GM18861 (cell line): ENCODE data around the gene WAPL.
"Not testable (repeated sequence)": the region's sequence is repeated elsewhere in the genome, so short reads cannot be mapped to it uniquely, and the experiment has no call there.

Source experiments
- ATAC-seq: cut with Tn5 transposase; IDR thresholded peaks from one replicate; pipeline ENCODE4 v1.9.1; 2021; ENCODE audit not compliant: unreplicated experiment

Gene WAPL, protein sequence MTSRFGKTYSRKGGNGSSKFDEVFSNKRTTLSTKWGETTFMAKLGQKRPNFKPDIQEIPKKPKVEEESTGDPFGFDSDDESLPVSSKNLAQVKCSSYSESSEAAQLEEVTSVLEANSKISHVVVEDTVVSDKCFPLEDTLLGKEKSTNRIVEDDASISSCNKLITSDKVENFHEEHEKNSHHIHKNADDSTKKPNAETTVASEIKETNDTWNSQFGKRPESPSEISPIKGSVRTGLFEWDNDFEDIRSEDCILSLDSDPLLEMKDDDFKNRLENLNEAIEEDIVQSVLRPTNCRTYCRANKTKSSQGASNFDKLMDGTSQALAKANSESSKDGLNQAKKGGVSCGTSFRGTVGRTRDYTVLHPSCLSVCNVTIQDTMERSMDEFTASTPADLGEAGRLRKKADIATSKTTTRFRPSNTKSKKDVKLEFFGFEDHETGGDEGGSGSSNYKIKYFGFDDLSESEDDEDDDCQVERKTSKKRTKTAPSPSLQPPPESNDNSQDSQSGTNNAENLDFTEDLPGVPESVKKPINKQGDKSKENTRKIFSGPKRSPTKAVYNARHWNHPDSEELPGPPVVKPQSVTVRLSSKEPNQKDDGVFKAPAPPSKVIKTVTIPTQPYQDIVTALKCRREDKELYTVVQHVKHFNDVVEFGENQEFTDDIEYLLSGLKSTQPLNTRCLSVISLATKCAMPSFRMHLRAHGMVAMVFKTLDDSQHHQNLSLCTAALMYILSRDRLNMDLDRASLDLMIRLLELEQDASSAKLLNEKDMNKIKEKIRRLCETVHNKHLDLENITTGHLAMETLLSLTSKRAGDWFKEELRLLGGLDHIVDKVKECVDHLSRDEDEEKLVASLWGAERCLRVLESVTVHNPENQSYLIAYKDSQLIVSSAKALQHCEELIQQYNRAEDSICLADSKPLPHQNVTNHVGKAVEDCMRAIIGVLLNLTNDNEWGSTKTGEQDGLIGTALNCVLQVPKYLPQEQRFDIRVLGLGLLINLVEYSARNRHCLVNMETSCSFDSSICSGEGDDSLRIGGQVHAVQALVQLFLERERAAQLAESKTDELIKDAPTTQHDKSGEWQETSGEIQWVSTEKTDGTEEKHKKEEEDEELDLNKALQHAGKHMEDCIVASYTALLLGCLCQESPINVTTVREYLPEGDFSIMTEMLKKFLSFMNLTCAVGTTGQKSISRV (N-terminal part only)

DNA sequence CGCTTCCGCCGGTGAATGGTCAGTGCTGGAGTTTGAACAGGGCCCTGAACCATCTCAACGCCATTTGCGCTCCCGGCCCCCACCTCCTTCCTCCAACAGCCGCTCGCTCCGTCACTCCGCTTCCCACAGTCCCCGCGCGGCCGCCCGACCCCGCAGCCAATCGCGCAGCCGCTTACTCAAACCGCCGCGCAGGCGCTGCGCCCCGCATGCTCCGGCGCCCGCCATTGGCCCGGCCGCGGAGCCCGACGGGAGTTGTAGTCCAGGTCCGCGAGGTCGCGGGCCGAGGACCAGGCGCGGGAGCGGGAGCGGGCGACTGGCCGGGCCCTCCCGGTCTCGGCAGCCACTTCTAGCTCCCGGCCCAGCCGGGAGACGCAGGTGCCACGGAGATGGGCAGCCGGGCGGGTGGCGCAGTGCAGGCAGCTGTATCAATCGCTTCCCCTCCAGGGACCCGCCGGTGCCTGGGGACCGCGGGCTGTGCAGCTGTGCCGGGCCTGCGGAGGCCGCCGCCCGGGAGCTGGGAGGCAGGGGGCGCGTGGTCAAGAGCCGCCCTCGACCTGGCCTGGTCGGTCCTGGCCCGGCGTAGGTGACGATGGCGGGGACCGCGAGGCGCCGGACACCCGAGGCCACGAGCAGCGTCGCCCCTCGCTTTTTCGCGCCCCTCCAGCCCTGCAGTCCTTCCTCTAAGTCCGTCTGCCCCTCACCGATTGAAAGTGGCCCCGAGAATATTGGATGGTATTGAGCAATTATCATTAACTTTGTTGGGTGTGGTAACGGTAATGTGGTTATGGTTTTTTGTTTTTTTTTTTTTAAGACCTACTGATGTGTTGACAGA lies at the start of gene WAPL:
TSS of gene WAPL (minus strand) at position 115 of the 832 bp plus-strand sequence. CDS start 3,723 bp downstream, outside the sequence.
- ATAC-seq, result peak; percentile 96

DNA sequence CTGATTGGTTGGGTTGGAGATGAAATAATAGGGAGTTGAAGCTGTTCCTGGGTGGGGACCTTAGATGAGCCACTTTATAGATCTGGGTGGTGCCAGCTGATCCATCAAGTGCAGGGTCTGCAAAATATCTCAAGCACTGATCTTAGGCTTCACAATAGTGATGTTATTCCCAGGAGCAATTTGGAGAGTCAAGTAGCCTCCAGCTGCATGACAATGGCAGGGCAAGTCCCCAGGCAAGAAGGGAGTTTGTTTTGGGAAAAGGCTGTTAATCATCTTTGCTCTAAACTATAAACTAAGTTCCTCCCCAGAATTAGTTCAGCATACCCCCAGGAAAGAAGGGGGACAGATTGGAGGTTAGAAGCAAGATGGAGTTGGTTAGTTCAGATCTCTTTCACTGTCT lies 47.7 kb upstream of the WAPL start:
- ATAC-seq, result no peak

DNA sequence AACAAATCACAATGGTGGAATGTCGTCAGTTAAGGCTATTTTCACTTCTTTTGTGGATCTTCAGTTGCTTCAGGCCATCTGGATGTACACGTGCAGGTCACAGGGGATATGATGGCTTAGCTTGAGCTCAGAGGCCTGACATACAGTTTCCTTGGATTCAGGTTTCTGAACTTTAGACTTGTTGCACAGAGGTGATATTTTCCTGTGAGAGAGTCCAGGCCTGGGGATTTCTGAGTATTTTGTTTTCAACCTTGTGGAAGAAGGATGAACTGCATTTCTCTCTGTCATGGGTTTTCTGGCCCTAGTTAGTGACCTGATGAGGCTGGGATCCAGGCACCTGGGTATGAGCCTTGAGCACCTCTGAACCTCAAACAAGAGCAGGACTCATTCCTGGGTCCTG lies 44.9 kb upstream of the WAPL start:
- not testable (repeated sequence) for ATAC-seq

DNA sequence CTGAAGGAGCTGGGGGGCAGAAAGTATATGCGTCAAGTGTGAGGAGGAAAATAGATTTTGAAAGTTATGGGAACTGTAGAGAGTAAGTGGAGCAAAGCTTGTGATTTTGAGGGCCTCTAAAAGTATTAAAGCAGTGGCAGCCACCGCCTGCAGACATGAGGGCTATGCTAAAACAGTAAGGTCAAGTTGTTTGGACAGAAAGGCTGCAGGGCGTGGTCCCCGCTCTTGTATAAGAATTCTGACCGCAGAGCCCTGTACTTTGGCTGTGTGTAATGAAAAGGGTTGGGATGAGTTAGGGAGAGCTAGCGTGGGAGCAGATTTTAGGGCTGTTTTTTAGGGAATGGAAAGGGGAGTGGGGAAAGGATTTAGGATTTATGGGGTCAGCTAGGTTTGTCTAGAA lies 41.7 kb upstream of the WAPL start:
- not testable (repeated sequence) for ATAC-seq

DNA sequence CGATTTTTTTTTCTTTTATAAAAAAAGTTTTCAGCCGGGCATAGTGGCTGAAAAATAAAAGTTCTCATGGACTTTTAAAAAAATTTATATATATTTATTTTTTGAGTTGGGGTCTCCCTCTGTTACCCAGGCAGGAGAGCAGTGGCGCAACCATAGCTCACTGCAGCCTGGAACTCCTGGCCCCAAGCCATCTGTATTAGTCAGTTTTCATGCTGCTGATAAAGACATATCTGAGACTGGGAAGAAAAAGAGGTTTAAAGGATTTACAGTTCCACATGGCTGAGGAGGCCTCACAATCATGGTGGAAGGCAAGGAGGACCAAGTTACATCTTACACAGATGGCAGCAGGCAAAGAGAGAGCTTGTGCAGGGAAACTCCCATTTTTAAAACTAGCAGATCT lies 37.1 kb upstream of the WAPL start:
- not testable (repeated sequence) for ATAC-seq

DNA sequence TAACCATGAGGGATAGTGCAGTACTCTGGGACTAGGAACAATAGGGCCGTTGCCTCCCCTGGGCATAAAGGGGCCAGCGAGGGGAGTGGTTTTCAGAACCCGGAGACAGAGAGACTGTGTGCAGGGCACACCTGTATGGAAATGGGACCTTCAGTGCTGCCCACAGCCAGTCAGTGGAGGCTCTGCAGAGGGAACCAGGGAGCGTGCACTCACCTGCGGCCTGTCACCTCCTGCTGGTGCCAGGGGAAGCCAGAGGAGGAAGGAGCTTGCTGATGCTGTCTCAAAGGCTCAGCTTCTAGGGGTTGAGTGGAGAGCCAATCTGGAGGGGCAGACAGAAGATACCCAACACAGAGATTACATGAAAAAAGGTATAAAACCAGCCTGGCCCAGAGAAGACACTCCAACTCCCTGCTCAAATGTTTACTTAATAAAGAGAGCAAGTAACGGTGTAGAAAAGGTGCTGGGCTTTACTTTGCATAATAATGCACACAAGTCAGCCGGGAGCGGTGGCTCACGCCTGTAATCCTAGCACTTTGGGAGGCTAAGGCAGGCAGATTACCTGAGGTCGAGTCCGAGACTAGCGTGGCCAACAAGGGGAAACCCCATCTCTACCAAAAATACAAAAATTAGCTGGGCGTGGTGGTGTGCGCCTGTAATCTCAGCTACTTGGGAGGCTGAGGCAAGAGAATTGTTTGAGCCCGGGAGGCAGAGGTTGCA lies 35.5 kb upstream of the WAPL start:
- no peak for ATAC-seq

DNA sequence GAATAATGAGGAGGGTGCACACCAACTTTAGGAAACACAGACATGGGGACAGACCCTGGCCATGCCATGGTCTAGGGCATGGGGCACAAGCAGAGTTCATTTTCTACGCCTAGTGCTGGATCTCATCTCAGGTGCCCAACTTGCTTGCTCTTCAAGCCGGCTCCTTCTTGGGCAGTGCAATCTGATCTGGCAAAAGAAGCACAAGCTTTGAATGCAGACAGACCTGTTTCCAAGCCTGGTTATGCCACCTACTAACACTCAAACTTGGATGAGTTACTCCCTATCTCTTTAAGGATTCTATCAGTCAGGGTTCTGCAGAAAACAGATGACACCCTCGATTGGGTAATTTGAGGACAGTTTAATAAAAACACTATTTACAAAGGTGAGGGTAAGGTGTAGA lies 34.9 kb upstream of the WAPL start:
- no peak for ATAC-seq

DNA sequence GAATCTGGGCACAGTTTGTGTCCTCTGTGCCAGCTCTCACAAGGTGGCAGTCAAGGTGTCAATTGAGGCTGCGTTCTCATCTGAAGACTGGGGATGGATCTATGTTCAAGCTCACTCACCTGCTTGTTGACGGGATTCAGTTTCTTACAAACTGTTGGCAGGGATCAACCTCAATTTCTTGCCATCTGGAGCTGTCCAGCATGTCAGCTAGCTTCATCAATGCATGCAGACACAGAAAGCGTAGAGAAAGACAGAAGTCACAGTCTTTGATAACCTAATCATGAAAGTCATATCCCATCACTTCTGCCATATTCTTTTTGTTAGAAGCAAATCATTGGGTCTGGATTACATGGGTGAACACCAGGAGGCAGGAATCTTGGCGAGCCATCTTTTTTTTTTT lies 32.0 kb upstream of the WAPL start:
- ATAC-seq, result no peak

DNA sequence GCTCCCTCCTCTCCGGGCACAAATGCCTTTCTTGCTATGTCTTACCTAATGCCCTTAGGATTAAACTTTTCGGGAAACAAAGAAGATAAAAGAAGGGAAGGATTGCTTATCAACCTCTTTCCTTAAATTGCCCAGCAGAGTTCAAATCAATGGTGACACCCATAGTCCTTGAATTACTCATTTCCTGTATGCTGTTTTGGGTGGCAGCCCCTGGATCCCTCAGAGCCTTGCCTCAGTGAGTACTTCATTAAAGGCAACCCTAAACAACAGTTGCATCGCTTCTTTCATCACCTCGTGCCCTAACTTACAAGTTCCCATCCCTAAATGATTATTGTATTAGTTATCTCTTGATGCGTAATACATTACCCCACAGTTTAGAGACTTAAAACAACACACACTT lies 31.6 kb upstream of the WAPL start:
- no peak for ATAC-seq

DNA sequence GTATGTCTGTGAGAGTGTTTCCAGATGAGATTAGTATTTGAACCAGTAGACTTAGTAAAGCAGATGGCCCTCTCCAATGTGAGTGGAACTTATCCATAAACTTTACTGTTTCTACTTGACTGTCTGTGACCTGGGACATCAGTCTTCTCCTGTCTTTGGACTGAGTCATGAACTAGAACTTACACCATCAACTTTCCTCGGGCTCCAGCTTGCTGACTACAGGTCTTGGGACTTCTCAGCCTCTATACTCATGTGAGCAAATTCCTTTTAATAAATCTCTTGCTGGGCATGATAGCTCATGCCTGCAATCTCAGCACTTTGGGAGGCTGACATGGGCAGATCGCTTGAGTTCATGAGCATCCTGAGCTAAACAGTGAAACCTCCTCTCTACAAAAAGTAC lies 25.7 kb upstream of the WAPL start:
- ATAC-seq, result no peak

DNA sequence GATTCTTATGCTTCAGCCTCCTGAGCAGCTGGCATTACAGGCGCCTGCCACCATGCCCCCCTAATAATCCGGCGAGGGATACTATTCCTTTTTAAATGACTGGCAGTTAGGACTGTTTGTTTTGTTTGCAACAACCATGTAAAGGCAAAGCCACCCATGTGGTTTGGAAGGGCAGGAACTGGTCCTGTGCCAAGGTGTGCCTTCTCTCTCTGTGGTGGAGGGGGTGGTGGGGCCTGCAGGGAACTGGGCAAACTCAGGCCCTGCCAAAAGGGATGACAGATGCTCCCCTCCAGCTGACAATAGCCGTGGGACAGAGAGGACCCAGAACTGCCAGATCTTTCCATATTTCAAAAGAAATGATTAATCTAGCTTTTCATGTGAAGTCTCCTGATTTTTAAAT lies 23.5 kb upstream of the WAPL start:
- no peak for ATAC-seq

DNA sequence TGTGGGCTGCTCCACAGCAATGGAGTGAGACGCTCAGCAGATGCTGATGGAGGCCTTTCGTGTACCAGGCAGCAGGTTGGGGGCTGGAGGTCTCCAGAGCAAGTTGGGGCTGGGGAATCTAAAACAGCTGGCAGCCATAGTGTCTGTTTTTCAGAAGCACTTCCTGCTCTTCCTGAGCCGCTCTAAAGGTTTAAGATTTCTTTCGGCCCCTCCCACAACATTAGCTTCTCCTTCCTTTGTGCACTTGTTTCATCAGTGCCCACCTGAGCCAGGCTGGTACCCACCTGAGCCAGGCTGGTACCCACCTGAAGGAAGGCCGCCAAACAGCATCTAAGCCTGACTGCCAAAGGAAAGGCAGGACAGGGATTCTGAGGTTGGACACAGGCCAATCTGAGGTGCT lies 18.4 kb upstream of the WAPL start:
- no peak for ATAC-seq

DNA sequence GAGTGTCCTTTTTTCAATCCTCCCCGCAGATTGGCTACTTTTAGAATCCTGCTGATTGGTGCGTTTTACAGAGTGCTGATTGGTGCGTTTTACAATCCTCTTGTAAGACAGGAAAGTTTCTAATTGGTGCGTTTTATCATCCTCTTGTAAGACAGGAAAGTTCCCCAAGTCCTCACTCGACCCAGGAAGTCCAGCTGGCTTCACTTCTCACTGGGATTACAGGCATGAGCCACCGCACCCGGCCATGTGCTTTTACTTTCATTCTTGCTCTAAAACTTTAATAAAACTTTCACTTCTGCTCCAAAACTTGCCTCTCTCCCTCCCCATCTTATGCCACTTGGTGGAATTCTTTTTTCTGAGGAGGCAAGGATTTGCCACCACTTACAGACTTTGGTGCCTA lies 17.0 kb upstream of the WAPL start:
- no peak for ATAC-seq

DNA sequence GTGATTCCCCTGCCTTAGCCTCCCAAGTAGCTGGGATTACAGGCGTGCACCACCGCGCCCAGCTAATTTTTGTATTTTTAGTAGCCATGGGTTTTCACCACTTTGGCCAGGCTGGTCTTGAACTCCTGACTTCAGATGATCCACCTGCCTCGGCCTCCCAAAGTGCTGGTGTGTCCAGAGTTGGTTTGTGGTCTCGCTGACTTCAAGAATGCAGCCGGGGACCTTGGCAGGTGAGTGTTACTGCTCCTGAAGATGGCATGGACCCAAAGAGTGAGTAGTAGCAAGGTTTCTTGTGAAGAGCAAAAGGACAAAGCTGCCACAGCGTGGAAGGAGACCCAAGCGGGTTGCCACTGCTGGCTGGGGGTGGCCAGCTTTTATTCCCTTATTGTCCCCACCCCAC lies 16.4 kb upstream of the WAPL start:
- ATAC-seq, result not testable (repeated sequence)

DNA sequence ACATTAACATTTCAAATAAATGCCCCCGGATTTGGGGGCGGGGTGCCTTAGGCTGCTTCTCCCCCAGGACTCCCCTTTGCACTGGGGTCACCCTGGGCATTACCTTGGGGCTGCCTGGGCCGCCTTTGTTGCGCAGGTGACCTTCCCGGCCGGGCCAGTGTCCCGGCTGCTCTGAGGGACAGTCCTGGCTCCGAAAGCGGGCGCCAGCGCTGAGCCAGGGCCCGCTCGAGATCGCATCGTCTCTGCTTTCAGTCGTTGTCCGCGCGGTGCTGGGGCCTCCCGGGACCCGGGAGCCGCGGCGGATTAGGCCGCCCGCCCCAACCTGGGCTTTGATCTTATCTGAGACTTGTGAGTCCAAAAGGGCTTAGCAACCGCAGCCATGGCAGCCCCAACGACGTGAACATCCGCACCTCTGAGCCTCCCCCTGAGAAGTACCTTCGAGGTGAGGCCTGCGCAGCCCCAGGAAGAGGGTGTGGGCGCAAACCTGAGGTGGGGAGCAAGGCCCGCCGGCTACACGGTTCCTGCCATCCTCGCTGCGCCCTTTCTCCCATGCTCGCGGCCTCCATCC lies 14.8 kb upstream of the WAPL start:
- no peak for ATAC-seq

DNA sequence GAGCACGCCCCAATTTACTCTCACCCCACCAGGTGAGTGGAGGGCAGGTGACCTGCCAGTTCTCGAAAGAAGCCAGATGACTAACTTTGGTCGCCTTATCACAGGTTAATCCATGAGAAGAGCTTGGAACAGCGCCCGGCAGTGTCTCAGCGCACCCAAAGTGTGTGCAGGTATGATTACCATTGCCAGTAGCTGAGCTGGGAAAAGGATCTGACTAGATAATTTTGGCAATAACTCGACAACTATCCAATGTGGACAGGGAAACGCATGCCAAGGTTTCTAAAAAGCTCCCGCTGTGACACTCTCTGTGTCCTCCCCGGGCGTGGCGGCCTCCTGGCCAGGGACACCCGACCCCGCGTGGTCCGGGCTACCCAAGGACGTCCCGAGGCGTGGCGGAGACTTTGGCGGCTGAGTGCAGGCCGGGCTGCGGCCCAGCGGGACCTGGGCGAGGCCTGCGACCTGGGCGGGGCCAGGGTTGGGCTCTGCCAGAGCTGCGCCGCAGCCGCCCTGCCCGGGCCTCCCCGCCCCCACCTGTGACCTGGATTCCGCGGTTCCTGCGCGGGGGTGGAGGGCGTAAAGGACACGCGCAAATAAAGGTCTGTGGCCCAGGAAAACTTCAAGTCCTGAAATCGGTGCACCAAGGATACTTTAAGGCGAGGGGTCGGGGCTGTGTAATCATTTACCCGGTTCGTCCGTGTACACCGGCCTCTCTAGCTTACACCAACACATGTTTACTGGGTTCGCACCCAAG lies 13.7 kb upstream of the WAPL start:
- no peak for ATAC-seq

DNA sequence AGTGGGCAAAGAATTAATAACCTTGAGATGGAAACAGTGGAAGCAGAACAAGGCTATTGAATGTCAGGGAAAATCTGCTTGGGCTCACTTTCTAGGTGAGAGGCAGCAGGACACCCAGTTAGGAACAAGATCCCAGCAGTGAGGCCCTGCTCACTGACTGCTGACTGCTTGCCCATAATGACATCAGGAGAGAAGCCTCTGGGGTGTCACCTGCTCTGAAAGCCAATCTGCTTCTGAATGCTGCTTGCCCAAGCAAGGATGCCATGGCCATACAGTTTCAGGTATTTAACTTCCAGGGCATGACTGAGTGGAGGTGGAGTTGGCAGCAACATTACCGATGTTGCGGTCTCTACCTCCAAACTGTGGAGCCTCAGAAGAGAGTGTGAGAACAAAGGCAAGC lies 11.7 kb upstream of the WAPL start:
- no peak for ATAC-seq

DNA sequence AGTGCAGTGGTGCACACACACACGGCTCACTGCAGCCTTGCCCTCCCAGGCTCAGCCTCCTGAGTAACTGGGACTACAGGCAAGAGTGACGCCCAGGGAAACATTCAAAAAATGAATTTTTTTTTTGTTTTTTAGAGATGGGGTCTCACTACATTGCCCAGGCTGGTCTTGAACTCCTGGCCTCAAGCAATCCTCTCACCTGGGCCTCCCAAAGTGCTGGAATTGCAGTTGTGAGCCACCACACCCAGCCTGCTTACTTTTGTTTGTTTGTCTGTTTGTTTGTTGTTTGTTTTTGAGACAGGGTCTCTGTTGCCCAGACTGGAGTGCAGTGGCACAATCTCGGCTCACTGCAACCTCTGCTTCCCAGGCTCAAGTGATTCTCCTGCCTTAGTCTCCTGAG lies 7.1 kb upstream of the WAPL start:
- ATAC-seq, result not testable (repeated sequence)

DNA sequence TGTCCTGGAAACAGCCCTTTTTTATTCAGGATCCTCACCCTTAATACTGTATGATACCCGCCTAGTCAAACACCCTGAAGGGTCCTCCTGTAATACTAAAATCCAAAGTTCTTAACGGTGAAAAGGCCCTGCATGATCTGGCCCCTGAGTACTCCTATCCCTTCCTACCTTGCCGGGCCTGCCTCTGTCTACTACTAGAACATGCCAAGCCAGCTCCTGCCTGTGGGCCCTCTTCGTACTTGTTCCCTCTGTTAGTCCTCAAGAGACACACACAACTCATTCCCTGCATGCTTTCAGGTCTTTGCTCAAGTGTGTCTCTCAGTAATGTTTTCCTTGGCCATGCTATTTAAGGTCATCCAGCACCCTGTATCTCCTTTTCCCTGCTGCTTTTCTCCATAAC lies 5.0 kb upstream of the WAPL start:
- no peak for ATAC-seq
